B cell (primary cell): Measurements from ENCODE around the gene NYAP2. TPM values are rescaled to one million over a fixed set of nuclear protein-coding genes. Genes with fewer than 3 reads are reported as not detected.
A peak's percentile ranks its signal among the peaks of the same experiment; 100 is the strongest.

Experiments used
- ATAC-seq: fragments of 200-7000 bp; cut with Tn5 transposase; one replicate; pipeline ENCODE4 v1.10.0; 2021; ENCODE audit warnings: low read depth, mild to moderate bottlenecking, moderate number of reproducible peaks, moderate library complexity
- CTCF ChIA-PET: fragments of 350-600 bp; sonication (Branson Sonifier 250); formaldehyde crosslinking; loops from one replicate; lab custom pipeline; 2021; ENCODE audit warnings: antibody characterized with exemption, inconsistent platforms; lab: Charles Lee
- POLR2A ChIA-PET: fragments of 350-600 bp; sonication (Branson Sonifier 250); formaldehyde crosslinking; loops from one replicate; lab custom pipeline; 2021; ENCODE audit warnings: antibody characterized with exemption; lab: Charles Lee
- DNase-seq: peaks from one replicate; pipeline ENCODE4 v3.0.0; 2013
- H2AFZ ChIP-seq: 2 replicates; pipeline ENCODE4 v1.6.1; 2012; ENCODE audit warnings: mild to moderate bottlenecking, low read depth, low read length; ENCODE audit not compliant: insufficient read depth, poor library complexity, severe bottlenecking
- H3K27ac ChIP-seq, 2 donors: 1 replicate in 1 of 2; 2 replicates in 1 of 2; pipeline ENCODE4 v1.5.1; 2012 to 2013; ENCODE audit warnings: low read length in 2 of 2, mild to moderate bottlenecking in 2 of 2, moderate library complexity in 1 of 2
- H3K27me3 ChIP-seq, 4 experiments: fragments of 200-600 bp in 1 of 4; sonication (generic) in 1 of 4; replicated peaks in 1 of 4; 1 replicate in 2 of 4; 2 replicates in 2 of 4; pipeline versions ENCODE4 v1.6.1 to v1.7.0; 2013 to 2016; ENCODE audit warnings: low read length in 3 of 4, mild to moderate bottlenecking in 2 of 4, mixed read lengths in 1 of 4, moderate library complexity in 1 of 4; ENCODE audit not compliant: insufficient read depth in 4 of 4, control insufficient read depth in 3 of 4; ENCODE audit errors: control extremely low read depth in 1 of 4
- H3K36me3 ChIP-seq, 2 experiments: replicated peaks in 1 of 2; 1 replicate in 1 of 2; 2 replicates in 1 of 2; pipeline versions ENCODE4 v1.6.1 to v1.7.1; 2013; ENCODE audit warnings: low read length in 1 of 2; ENCODE audit not compliant: insufficient read depth in 2 of 2, control insufficient read depth in 1 of 2; ENCODE audit errors: control extremely low read depth in 1 of 2, extremely low read depth in 1 of 2
- H3K4me1 ChIP-seq, 2 donors: fragments of 200-600 bp in 1 of 2; sonication (generic) in 1 of 2; 1 replicate in 1 of 2; 2 replicates in 1 of 2; pipeline versions ENCODE4 v1.5.1 to v1.6.1; 2013 to 2017; ENCODE audit warnings: low read length in 2 of 2; ENCODE audit not compliant: control insufficient read depth in 2 of 2, insufficient read depth in 2 of 2
- H3K4me2 ChIP-seq: replicated peaks from 2 replicates; pipeline ENCODE3; 2012; ENCODE audit warnings: mild to moderate bottlenecking, low read depth, low read length; ENCODE audit not compliant: poor library complexity, severe bottlenecking
- H3K4me3 ChIP-seq, 5 experiments: fragments of 200-600 bp in 1 of 5; sonication (generic) in 1 of 5; 1 replicate in 3 of 5; 2 replicates in 2 of 5; pipeline versions ENCODE4 v1.5.1 to v1.7.0; 2011 to 2016; ENCODE audit warnings: low read length in 4 of 5, mild to moderate bottlenecking in 4 of 5, low read depth in 2 of 5, control low read depth in 1 of 5, moderate library complexity in 1 of 5; ENCODE audit not compliant: insufficient read depth in 1 of 5; ENCODE audit errors: control extremely low read depth in 1 of 5, extremely low read depth in 1 of 5
- H3K79me2 ChIP-seq: fragments of 200-600 bp; sonication (generic); one replicate; pipeline ENCODE4 v1.6.0; 2016; ENCODE audit warnings: low read length; ENCODE audit not compliant: control insufficient read depth, insufficient read depth
- H3K9ac ChIP-seq: fragments of 200-600 bp; sonication (generic); 2 replicates; pipeline ENCODE4 v1.6.1; 2017; ENCODE audit warnings: mild to moderate bottlenecking, low read length, moderate library complexity
- H3K9me3 ChIP-seq, 3 donors: one replicate each; pipeline versions ENCODE4 v1.6.1 to v1.7.1; 2013; ENCODE audit warnings: low read length in 2 of 3; ENCODE audit not compliant: control insufficient read depth in 2 of 3, insufficient read depth in 1 of 3; ENCODE audit errors: control extremely low read depth in 1 of 3
- H4K20me1 ChIP-seq: 2 replicates; pipeline ENCODE4 v1.6.0; 2012; ENCODE audit warnings: mild to moderate bottlenecking, low read length; ENCODE audit not compliant: insufficient read depth, control insufficient read depth, poor library complexity, severe bottlenecking
- H3K27ac Mint-ChIP-seq: one replicate; pipeline ENCODE4 v1.8.0; 2021; ENCODE audit warnings: mixed read lengths
- H3K27me3 Mint-ChIP-seq: one replicate; pipeline ENCODE4 v1.8.0; 2021; ENCODE audit warnings: mixed read lengths
- H3K4me1 Mint-ChIP-seq: one replicate; pipeline ENCODE4 v1.8.0; 2021; ENCODE audit warnings: mixed read lengths
- H3K4me3 Mint-ChIP-seq: one replicate; pipeline ENCODE4 v1.8.0; 2021; ENCODE audit warnings: mixed read lengths
- H3K9me3 Mint-ChIP-seq: one replicate; pipeline ENCODE4 v1.8.0; 2022; ENCODE audit warnings: mixed read lengths; ENCODE audit not compliant: insufficient read depth
- CTCF ChIP-seq: fragments of 200-600 bp; IDR thresholded peaks from one replicate; pipeline ENCODE4 v1.8.0; 2022; ENCODE audit warnings: antibody characterized with exemption, mild to moderate bottlenecking
- EZH2 ChIP-seq: IDR thresholded peaks from 2 replicates; pipeline ENCODE4 v1.6.1; 2012; ENCODE audit warnings: borderline replicate concordance, low read depth, mild to moderate bottlenecking, moderate library complexity, low read length; ENCODE audit not compliant: insufficient read depth, poor library complexity, severe bottlenecking
- WGBS: methylation state at CpG from one replicate; pipeline ENCODE4 v1.1.5; 2013; ENCODE audit warnings: missing lambda C conversion rate; ENCODE audit not compliant: insufficient coverage; 5-methylcytosine and 5-hydroxymethylcytosine counted together
- intact Hi-C: fragments of 100-400 bp; cut with micrococcal nuclease; formaldehyde crosslinking; loops from one replicate; pipeline ENCODE4 v1.10.0; 2022
- polyA plus RNA-seq: library from polyadenylated mRNA; depleted of rRNA; stranded (reverse); fragments of >200 nt; gene quantifications from 2 replicates; pipeline ENCODE4 v1.2.3, GENCODE V29; 2012
- total RNA-seq, 2 donors: library from RNA; stranded (reverse); fragments of 120-200 nt in 1 of 2; gene quantifications; 1 replicate in 1 of 2; 2 replicates in 1 of 2; pipeline versions ENCODE4 v1.2.3 to v1.2.4, GENCODE V29; 2013 to 2022

NYAP2 gene
- total and polyA plus RNA-seq, 2 donors (not counting 1 experiment from before 2014, with no cell fraction given), result 0.12 to 0.17 TPM

- H2AFZ ChIP-seq, result no peak overlapping the region
- no peaks in the 10 kb centered on the region for H3K79me2 ChIP-seq
- no peak overlapping the region for H3K27ac ChIP-seq
- intact Hi-C loops, result no loop called here
- no peak overlapping the region for H3K4me2 ChIP-seq
- Mint-ChIP-seq H3K4me1 (no peaks in the 10 kb centered on the region), H3K27ac (no peak overlapping the region), H3K4me3 (no peak overlapping the region), H3K9me3 (no peaks in the 10 kb centered on the region), H3K27me3 (peaks cover 19% of the 10 kb centered on the region)
- H3K27me3 ChIP-seq, result peaks cover 0 to 3% (median 0%) of the 10 kb centered on the region in 4 experiments
- DNase-seq (no peak), ATAC-seq (no peak)
- no peaks in the 10 kb centered on the region for H3K36me3 ChIP-seq
- CTCF ChIA-PET, result no interaction called here
- POLR2A ChIA-PET, result no interaction called here
- H4K20me1 ChIP-seq, result no peaks in the 10 kb centered on the region
- no peaks in the 10 kb centered on the region for H3K9me3 ChIP-seq
- WGBS, result no CpG with 5 or more reads among the region's 1 CpG
- no peak overlapping the region for H3K9ac ChIP-seq
- no peak overlapping the region for H3K4me3 ChIP-seq
- H3K4me1 ChIP-seq, result no peaks in the 10 kb centered on the region
- TF ChIP-seq EZH2, result no peak
- TF ChIP-seq CTCF, result no peak
These were observed 159.5 kb downstream of the NYAP2 start for GRCh38 chr2:225559072-225559415.

- Histone ChIP-seq H3K27ac (no peak overlapping the region), H4K20me1 (no peaks in the 10 kb centered on the region), H2AFZ (no peak overlapping the region), H3K79me2 (no peaks in the 10 kb centered on the region), H3K4me3 (no peak overlapping the region), H3K36me3 (no peaks in the 10 kb centered on the region), H3K4me2 (no peak overlapping the region), H3K4me1 (no peaks in the 10 kb centered on the region), H3K9me3 (peaks cover 0 to 8% (median 0%) of the 10 kb centered on the region in 3 donors), H3K9ac (no peak overlapping the region), H3K27me3 (no peaks in the 10 kb centered on the region)
- Mint-ChIP-seq H3K4me3 (no peak overlapping the region), H3K9me3 (peaks cover 5% of the 10 kb centered on the region), H3K4me1 (peaks cover 3% of the 10 kb centered on the region), H3K27me3 (peaks cover 12% of the 10 kb centered on the region), H3K27ac (no peak overlapping the region)
- ATAC-seq, result peak; percentile 36
- peak; percentile 25 for DNase-seq
- TF ChIP-seq CTCF, result no peak
- intact Hi-C loops, result no loop called here
- ChIA-PET CTCF (no interaction called here), POLR2A (no interaction called here)
- 83% methylated on average over 1 of the region's 4 CpGs for WGBS
These were observed 167.3 kb downstream of the NYAP2 start for GRCh38 chr2:225566798-225567197.
